ENCODE measurements around the gene ZNF354C. TPM values are rescaled to one million over a fixed set of nuclear protein-coding genes. Genes with fewer than 3 reads are reported as not detected.

The ZNF354C gene
- total RNA-seq, 1 donor: 8.6 TPM

DNA sequence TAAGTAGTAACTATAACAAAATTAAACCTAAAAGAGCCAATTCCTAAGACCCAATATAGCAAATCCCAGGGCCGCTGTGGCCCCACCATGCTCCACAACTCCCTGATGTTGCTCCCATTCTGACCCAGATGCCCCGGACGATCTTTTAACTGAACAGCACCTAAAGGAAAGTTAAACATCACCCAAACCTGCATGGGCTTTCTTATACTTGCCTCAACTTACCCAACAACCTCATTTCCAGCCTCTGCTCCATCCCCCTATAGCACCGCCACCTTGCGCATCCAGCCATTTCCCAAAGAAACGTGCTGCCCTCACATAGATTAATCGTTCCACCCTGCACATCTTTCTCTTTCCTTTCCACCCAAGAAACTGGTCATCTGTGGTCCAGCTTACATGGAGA, 54.6 kb downstream of the ZNF354C start:
- TF ChIP-seq, protein P1, sequence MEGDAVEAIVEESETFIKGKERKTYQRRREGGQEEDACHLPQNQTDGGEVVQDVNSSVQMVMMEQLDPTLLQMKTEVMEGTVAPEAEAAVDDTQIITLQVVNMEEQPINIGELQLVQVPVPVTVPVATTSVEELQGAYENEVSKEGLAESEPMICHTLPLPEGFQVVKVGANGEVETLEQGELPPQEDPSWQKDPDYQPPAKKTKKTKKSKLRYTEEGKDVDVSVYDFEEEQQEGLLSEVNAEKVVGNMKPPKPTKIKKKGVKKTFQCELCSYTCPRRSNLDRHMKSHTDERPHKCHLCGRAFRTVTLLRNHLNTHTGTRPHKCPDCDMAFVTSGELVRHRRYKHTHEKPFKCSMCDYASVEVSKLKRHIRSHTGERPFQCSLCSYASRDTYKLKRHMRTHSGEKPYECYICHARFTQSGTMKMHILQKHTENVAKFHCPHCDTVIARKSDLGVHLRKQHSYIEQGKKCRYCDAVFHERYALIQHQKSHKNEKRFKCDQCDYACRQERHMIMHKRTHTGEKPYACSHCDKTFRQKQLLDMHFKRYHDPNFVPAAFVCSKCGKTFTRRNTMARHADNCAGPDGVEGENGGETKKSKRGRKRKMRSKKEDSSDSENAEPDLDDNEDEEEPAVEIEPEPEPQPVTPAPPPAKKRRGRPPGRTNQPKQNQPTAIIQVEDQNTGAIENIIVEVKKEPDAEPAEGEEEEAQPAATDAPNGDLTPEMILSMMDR (IDR thresholded peaks at IDR 0.05; ENCODE audit: insufficient read depth, low read length): no peak
- no peak overlapping the region for H3K4me3 ChIP-seq (ENCODE audit: low read depth, low read length)
- DNase-seq (ENCODE audit: low read depth): no peak

DNA sequence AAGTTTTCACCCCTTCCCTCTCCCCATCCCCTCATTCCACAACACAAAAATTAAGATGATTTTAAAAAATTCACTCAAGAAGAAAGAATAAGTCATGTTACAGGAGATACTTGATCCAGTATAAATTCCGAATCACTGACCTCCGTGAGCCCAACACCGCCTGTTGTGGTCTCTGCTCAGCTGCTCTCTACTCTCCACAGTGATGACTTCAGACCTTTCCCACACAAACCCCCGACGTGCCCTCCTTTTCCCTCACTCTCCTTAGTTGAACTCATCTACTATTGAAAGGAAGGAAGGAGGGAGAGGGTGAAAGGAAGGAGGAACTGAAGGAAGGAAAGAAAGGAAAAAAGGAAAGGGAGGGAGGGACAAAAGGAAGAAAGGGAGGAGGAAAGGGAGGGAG, 55.1 kb downstream of the ZNF354C start:
- TF ChIP-seq, protein P1 (IDR thresholded peaks at IDR 0.05; ENCODE audit: insufficient read depth, low read length): no peak
- DNase-seq (ENCODE audit: low read depth): no peak
- H3K4me3 ChIP-seq (ENCODE audit: low read depth, low read length): no peak overlapping the region

DNA sequence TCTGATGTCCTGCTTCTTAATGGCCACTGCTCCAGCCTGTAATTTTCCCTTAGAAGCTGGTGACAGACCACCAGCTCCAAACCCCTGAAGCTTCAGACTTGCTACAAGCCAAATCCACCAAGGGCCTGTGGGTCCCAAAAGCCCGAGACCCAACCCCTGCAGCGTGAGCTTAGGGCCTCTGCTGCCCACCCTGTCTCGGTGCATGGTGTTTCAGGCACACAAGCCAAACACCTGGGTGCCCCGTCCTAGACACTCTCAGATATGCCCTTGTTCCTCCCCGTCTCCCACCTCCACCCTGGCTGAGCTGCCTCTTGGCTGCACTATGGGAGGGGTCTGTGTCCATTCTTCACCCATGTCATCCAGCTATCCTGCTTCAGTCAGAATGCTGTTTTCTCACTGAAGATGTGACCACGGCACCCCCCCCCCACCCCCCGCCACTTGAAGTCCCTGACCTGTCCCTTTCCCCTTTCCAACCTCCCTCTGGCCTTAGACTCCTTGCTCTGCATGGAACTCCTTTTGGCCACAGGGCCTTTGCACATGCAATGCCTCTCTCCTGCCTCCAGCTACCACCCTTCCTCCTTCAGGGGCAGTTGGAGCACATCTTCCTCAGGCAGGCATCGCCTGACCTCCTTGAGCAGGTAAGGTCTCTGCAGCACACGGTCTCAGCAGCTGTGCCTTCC, 55.8 kb downstream of the ZNF354C start:
- DNase-seq (ENCODE audit: low read depth): no peak
- TF ChIP-seq, protein P1 (IDR thresholded peaks at IDR 0.05; ENCODE audit: insufficient read depth, low read length): no peak
- no peak overlapping the region for H3K4me3 ChIP-seq (ENCODE audit: low read depth, low read length)

DNA sequence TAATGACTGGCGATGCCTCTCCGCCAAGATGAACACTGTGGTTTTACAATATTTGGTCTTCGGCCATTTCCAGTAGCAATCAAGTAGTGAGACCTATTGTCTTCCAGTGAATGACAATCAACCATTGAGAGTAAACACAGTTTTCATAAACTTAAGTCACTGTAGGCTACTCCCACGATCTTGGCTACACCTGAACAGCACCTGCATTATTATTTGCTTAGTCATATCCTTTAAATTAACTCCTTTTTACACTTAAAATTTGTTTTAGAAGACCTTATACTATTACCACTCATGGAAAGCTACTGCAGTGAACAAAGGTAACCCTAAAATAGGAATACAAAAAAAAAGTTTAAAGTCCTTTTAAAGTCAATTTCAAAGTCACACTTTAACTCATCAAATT, 58.2 kb downstream of the ZNF354C start:
- no peak overlapping the region for H3K4me3 ChIP-seq (ENCODE audit: low read depth, low read length)
- no peak for DNase-seq (ENCODE audit: low read depth)
- TF ChIP-seq, protein P1 (IDR thresholded peaks at IDR 0.05; ENCODE audit: insufficient read depth, low read length): no peak

DNA sequence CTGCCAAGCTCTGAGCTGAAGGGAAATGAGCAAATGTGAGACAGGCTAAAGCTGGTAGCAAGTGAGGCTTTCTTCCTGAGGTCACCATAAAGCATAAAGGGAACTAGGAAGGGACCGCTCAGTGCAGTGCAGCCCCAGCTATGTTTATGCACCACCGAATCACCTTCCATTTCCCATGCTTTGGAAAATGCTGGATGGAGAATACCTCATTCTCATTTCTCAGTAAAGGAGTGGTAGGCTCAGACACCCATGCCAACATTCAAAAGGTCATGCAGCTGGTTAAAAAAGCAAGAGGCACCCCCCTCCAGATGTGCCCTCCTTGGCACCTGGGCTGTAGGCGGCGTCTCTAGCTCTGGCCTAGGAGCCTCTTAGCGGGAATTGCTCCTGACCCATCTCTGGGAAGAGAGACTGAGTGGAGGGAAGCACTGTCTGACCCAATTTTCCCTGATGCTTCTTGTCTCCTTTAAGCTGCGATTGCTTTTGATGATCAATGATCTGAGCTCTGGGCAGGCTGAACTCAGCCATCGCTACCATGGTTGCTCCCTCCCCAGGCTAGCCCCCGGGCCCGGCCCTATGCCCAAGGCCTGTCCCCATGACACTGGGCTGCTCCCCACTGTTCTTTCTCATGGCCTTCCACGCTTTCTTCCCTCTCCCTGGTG, 58.7 kb downstream of the ZNF354C start:
- TF ChIP-seq, protein P1 (IDR thresholded peaks at IDR 0.05; ENCODE audit: insufficient read depth, low read length): no peak
- H3K4me3 ChIP-seq (ENCODE audit: low read depth, low read length): no peak overlapping the region
- no peak for DNase-seq (ENCODE audit: low read depth)

DNA sequence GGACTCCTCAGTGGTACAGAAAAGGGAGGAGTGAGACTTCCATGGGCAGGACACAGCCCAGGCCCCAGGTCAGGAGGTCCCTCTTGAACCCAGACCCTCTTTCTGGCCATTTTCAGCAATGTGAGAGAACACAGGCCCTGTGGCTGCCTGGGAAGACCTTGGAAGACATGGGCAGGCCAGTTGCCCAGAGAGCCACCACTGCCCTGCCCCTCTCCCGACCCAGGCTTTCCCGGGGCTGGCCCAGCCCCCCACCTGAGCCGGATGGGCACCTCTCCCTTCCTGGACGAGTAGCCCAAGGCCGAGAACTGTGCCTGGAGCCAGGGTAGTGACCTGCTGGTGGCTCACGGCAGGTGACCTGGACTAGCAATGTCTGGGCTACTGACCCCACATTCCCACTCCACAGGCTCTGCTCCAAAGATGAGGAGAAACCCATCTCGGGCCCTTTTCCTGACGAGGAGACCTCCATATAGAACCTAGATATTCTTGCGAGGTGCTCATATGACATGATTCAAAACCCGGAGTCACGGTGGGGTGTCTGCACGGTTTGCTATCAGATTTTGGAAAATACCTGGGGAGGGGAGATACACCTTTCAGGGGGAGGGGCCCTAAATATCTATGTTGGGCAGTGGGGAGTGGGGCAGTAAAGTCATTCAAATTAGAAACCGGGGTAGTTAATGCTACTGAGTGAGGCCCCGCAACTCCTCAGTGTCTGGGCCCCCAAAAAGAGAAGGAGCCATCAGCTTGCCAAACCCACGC, 59.4 kb downstream of the ZNF354C start:
- TF ChIP-seq, protein P1 (IDR thresholded peaks at IDR 0.05; ENCODE audit: insufficient read depth, low read length): no peak
- DNase-seq (ENCODE audit: low read depth): no peak
- no peak overlapping the region for H3K4me3 ChIP-seq (ENCODE audit: low read depth, low read length)

Measured in fibroblast of the aortic adventitia (primary cell).